ENCODE measurements around the gene EPHA10.

EPHA10 gene

GRCh38 chr1:37670133-37670532 lies 94.8 kb downstream of the EPHA10 start:
- no peak for DNase-seq

- no peak for DNase-seq
These were observed 97.8 kb downstream of the EPHA10 start for GRCh38 chr1:37667023-37667671.

GRCh38 chr1:37666241-37666867 lies 98.6 kb downstream of the EPHA10 start:
- DNase-seq = no peak

Measured in NCI-H2081 treated with DMSO at 0.1 percent for 48 hours (cell line).